H1 (cell line): Measurements from ENCODE around the gene EFHC1. TPM values are rescaled to one million over a fixed set of nuclear protein-coding genes. Genes with fewer than 3 reads are reported as not detected.

Experiments used
- ATF3 ChIP-seq: IDR thresholded peaks from 2 replicates; pipeline ENCODE4 v1.6.1; 2011; ENCODE audit warnings: low read depth, mild to moderate bottlenecking, low read length; ENCODE audit not compliant: insufficient read depth
- polyA plus RNA-seq, 7 experiments: library from polyadenylated mRNA; depleted of rRNA in 3 of 7; stranded (reverse) in 5 of 7; unstranded in 2 of 7; fragments of >200 nt in 5 of 7; fragments of 200-250 nt in 2 of 7; gene quantifications; 1 replicate in 5 of 7; 2 replicates in 1 of 7; 4 replicates in 1 of 7; pipeline versions ENCODE4 v1.2.1 to v1.2.3, GENCODE V29; 2011 to 2013; ENCODE audit warnings: missing spikeins in 2 of 7, mixed read lengths in 2 of 7
- total RNA-seq: library from RNA; stranded (reverse); fragmentation: NEBNext Ultra II Directional; extraction: Animal tissue kit (Norgen Biotek cat#: 25700); gene quantifications from 2 replicates; pipeline ENCODE4 v1.2.1, GENCODE V29; 2021

The EFHC1 gene
- total and polyA plus RNA-seq, 2 of the 8 experiments (the other 6 are each of a cell fraction or from before 2014, with no cell fraction given): 10.5 to 16.4 TPM

GRCh38 chr6:52534966-52535390, 114.8 kb downstream of the EFHC1 start (continued):
- TF ChIP-seq ATF3: no peak
- TF ChIP-seq, all 59 proteins: peak for 0
